ENCODE results near the gene C16orf89.
"Not testable (repeated sequence)": the region's sequence is repeated elsewhere in the genome, so short reads cannot be mapped to it uniquely, and the experiment has no call there.

The C16orf89 gene

GRCh38 chr16:5084802-5085201 is 19.0 kb upstream of the C16orf89 start:
- DNase-seq (ENCODE audit: low read depth, low spot score), result not testable (repeated sequence)

- DNase-seq (ENCODE audit: low read depth, low spot score), result not testable (repeated sequence)
These were observed 18.5 kb upstream of the C16orf89 start for GRCh38 chr16:5084099-5084731.

- DNase-seq (ENCODE audit: low read depth, low spot score), result not testable (repeated sequence)
These were observed 17.9 kb upstream of the C16orf89 start for GRCh38 chr16:5083646-5084045.

GRCh38 chr16:5080996-5081395 is 15.2 kb upstream of the C16orf89 start:
- not testable (repeated sequence) for DNase-seq (ENCODE audit: low read depth, low spot score)

GRCh38 chr16:5080461-5080860 is 14.7 kb upstream of the C16orf89 start:
- DNase-seq (ENCODE audit: low read depth, low spot score), result not testable (repeated sequence)

GRCh38 chr16:5078626-5079025 is 12.9 kb upstream of the C16orf89 start:
- no peak for DNase-seq (ENCODE audit: low read depth, low spot score)

- no peak for DNase-seq (ENCODE audit: low read depth, low spot score)
These were observed 11.5 kb upstream of the C16orf89 start for GRCh38 chr16:5077304-5077703.

- DNase-seq (ENCODE audit: low read depth, low spot score), result no peak
These were observed 9.9 kb upstream of the C16orf89 start for GRCh38 chr16:5075637-5076036.

- not testable (repeated sequence) for DNase-seq (ENCODE audit: low read depth, low spot score)
These were observed 8.0 kb upstream of the C16orf89 start for GRCh38 chr16:5073771-5074170.

- DNase-seq (ENCODE audit: low read depth, low spot score), result no peak
These were observed 7.5 kb upstream of the C16orf89 start for GRCh38 chr16:5073279-5073629.

GRCh38 chr16:5072334-5073278 is 6.8 kb upstream of the C16orf89 start:
- no peak for DNase-seq (ENCODE audit: low read depth, low spot score)

GRCh38 chr16:5071681-5072333 is 6.1 kb upstream of the C16orf89 start, which contains the start of gene ALG1:
ALG1 (plus strand) TSS chr16:5071843; CDS start chr16:5071850, 7 bp downstream.
- DNase-seq (ENCODE audit: low read depth, low spot score), result peak; percentile 65

- no peak for DNase-seq (ENCODE audit: low read depth, low spot score)
These were observed 5.6 kb upstream of the C16orf89 start for GRCh38 chr16:5071341-5071680.

- DNase-seq (ENCODE audit: low read depth, low spot score), result no peak
These were observed 4.9 kb upstream of the C16orf89 start for GRCh38 chr16:5070431-5071186.

GRCh38 chr16:5069854-5070253 is 4.1 kb upstream of the C16orf89 start:
- no peak for DNase-seq (ENCODE audit: low read depth, low spot score)

GRCh38 chr16:5069048-5069447 is 3.3 kb upstream of the C16orf89 start:
- DNase-seq (ENCODE audit: low read depth, low spot score), result no peak

- no peak for DNase-seq (ENCODE audit: low read depth, low spot score)
These were observed 755 bp upstream of the C16orf89 start for GRCh38 chr16:5066511-5066910.

- DNase-seq (ENCODE audit: low read depth, low spot score), result no peak
These were observed 430 bp downstream of the C16orf89 start for GRCh38 chr16:5065326-5065725.

- no peak for DNase-seq (ENCODE audit: low read depth, low spot score)
These were observed 841 bp downstream of the C16orf89 start for GRCh38 chr16:5064915-5065314.

- no peak for DNase-seq (ENCODE audit: low read depth, low spot score)
These were observed 2.7 kb downstream of the C16orf89 start for GRCh38 chr16:5062790-5063765.
